ENCODE measurements around the gene DPP4.
"Not testable (repeated sequence)": the region's sequence is repeated elsewhere in the genome, so short reads cannot be mapped to it uniquely, and the experiment has no call there.

Gene DPP4

DNA sequence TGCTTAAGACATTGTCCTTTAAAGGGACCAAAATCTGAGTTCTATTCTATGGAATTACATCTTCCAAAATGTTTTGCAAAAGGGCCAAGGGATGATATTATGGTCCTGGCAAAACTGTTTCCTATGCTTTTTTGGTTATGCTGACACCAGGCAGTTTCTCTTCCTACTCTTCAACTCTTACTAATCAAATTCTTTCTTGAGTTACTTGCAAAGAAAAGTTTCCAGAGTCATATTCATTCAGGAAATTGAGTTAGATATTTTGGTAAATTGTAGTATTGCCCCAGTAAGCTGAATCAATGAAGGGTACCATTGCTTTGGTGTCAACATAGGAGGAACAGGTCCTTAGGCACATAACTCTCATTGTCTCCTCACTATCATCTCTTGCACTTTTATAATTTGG, 118.8 kb downstream of the DPP4 start:
- no peak for DNase-seq (ENCODE audit: low read depth)

DNA sequence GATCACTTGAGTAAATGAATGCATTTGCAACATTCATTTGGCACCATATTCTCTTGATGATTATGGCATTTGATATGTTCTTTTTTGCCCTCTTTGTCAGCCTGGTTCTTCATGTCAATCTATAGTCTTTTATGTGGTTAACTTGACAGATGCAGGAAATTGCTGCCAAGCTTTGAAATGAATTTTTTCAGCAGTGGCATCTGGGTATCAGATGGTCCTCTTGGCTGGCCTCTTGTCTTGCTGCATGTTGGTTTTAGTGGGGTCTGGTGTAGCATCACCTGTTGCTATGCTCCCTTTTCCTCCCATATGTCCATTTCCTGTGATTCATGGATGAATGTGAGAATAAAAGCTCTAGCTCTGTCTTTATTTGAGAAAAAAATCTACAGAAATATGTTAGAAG, 119.9 kb downstream of the DPP4 start:
- no peak for DNase-seq (ENCODE audit: low read depth)

DNA sequence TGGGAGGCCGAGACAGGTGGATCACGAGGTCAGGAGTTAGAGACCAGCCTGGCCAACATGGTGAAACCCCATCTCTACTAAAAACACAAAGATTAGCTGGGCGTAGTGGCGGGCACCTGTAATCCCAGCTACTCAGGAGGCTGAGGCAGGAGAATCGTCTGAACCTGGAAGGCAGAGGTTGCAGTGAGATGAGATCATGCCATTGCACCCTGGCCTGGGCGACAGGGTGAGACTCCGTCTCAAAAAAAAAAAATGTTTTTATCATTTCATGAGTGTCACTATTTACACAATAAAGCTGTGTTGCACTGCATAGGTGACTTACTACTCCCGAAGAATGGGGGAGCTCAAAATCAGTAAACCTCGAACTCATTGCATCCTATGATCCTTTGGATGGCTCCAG, 120.6 kb downstream of the DPP4 start:
- not testable (repeated sequence) for DNase-seq (ENCODE audit: low read depth)

DNA sequence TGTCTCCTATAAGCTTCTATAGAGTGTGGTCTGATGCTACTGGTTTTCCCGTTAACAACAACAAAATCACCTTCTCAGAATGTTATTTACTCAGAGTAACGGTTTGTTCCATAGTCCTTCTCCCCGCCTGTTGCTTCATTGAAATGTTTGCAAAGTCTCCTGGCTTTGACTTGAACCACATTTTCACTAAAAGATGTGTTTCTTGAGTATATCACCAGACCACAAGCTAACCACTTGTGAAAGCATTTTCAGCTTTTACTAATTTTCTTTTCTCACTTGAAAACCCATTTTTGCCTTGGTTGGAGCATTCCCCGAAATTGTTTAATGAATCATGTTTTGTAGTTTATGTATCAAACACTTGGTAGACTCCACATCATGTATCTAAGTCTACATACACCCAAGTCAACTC, 121.2 kb downstream of the DPP4 start:
- no peak for DNase-seq (ENCODE audit: low read depth)

DNA sequence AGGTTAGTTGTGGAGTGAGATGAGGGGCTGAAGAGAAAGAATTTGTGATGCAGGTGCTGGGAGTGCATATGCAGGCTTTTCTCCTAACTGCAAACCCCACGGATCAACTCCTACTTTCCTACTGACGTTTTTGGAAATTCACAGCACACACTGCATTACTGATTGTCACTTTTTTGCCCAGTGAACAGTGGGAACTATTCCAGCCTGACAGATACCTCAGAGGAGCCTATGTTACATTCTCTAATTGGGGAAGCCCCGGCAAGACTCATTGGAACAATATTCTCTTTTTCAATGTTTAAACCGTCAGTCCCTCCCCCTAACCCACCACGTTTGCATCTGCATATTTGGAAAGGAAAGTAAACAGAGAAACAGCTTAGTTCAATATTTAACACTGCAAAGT, 126.2 kb downstream of the DPP4 start:
- no peak for DNase-seq (ENCODE audit: low read depth)

DNA sequence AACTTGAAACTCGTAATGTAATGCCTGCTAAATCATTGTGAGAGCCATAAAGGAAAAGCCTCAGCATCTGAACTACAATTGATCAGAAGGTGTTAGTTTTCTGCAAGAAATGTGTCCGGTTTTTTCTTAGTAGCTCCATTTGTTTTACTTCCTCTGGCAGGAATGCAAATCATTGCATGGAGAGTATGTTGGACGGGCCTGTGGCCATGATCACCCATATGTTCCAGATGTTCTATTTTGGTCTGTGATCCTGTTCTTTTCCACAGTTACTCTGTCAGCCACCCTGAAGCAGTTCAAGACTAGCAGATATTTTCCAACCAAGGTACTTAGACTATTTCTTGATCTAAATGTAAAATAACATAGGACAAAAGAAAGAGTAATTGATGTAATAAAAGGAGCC, 126.6 kb downstream of the DPP4 start:
- no peak for DNase-seq (ENCODE audit: low read depth)

DNA sequence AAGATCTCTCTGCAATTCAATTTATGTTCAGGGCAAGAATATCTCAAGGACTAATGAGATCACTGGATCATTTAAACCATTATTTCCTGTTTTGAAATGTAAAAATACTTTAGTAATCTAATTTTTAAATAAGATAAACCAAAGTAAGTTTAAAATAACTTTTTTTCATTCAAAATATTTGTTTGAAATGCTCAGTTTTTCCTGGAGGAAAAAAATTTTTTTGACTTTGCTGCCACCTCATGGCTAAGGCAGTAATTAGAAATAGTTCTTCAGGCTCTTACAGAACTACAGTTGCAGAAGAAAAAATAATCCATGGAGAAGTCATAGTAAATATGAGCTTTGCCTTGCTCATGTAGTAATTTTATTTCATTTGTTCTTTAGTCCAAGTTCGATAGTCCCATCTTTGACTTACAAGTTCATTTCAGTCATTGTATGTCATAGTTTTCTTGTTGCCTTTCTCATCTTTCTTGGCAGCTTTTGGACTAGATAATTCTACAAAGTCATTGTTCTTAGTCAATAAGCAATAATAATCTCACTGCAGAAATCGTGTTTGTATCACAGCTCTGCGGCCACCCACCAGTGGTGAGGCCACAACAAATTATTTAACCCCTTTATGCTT, 127.4 kb downstream of the DPP4 start:
- DNase-seq (ENCODE audit: low read depth) = no peak

DNA sequence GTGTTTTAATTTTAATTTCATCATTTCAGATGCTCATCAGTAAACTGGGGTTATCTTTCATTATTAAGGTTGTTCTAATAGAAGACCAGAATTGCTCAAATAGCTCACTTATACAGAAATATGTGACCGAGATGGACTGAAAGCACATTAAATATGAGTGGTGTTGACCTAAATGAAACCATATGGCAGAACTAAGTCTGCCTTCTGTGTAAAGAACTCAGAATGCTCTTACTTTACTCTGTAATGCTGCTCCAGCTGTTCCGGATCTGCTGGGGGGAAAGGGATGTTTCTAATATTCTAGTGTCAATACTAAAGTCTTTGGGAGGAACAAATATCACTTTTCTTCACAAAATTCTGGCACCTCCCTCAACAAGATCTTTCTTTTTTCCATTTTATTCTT, 131.0 kb downstream of the DPP4 start:
- no peak for DNase-seq (ENCODE audit: low read depth)
